Measurements from ENCODE around the gene KIR2DL4.
"Not testable (repeated sequence)": the region's sequence is repeated elsewhere in the genome, so short reads cannot be mapped to it uniquely, and the experiment has no call there.

The KIR2DL4 gene

DNA sequence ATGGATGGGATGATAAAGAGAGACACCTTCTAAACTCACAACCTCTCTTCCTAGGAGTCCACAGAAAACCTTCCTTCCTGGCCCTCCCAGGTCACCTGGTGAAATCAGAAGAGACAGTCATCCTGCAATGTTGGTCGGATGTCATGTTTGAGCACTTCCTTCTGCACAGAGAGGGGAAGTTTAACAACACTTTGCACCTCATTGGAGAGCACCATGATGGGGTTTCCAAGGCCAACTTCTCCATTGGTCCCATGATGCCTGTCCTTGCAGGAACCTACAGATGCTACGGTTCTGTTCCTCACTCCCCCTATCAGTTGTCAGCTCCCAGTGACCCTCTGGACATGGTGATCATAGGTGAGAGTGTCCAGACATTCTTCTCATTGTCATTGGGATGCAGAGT, 34.1 kb downstream of the KIR2DL4 start:
- H2AFZ ChIP-seq (ENCODE audit: insufficient read depth, low read length, poor library complexity); H2BK12ac ChIP-seq (ENCODE audit: low read length); H2AK5ac ChIP-seq (ENCODE audit: low read length); H2BK120ac ChIP-seq (ENCODE audit: insufficient read depth, low read length, poor library complexity); H4K8ac ChIP-seq (ENCODE audit: low read depth, low read length); H3K14ac ChIP-seq (ENCODE audit: low read length); H4K12ac ChIP-seq (ENCODE audit: low read depth, low read length); H3K79me1 ChIP-seq (ENCODE audit: low read length); H3K18ac ChIP-seq (ENCODE audit: low read length); H4K91ac ChIP-seq (ENCODE audit: low read depth, low read length); H3K23ac ChIP-seq (ENCODE audit: low read length); H3K27me3 ChIP-seq (ENCODE audit: insufficient read depth, low read length); H3K4me1 ChIP-seq (ENCODE audit: control insufficient read depth in 1 of 2, insufficient read depth in 2 of 2, low read length in 2 of 2); H3K79me2 ChIP-seq (ENCODE audit: control insufficient read depth, insufficient read depth, low read length, poor library complexity); H3K4me3 ChIP-seq (ENCODE audit: low read depth, low read length); H3K9ac ChIP-seq (ENCODE audit: low read length); H3K4me2 ChIP-seq (ENCODE audit: low read length); H3K27ac ChIP-seq (ENCODE audit: low read depth, low read length); H3K4ac ChIP-seq (ENCODE audit: low read depth, low read length); H2BK5ac ChIP-seq (ENCODE audit: low read depth, low read length, poor library complexity); H3K36me3 ChIP-seq (ENCODE audit: control insufficient read depth in 1 of 2, insufficient read depth in 2 of 2, low read length in 2 of 2); DNase-seq: not testable (repeated sequence)
- no CpG with 5 or more reads among the region's 2 CpGs for WGBS (ENCODE audit: extremely low coverage, insufficient coverage, insufficient read length)
- peaks cover 38% of the 10 kb centered on the region for H3K9me3 ChIP-seq (ENCODE audit: insufficient read depth, low read depth, low read length)

DNA sequence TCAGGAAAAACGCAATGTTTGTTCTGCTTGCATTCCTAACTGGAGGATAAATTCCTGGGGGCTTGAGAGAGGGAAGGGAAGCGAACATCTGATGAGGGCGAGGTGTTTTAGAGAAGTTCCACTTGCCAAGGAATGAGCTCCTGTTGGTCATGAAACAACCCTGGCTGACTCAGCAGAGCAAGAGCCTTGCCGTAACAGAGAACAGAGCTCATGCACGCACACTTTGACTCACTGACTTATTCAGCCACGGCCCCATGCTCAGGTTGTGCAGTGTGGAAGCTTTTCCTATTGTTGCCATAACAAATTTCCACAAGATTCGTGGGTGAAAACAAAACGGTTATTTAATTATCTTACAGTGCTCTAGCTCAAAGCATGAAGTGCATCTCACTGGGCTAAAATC, 39.8 kb downstream of the KIR2DL4 start:
- not testable (repeated sequence) for H2BK5ac ChIP-seq (ENCODE audit: low read depth, low read length, poor library complexity)

DNA sequence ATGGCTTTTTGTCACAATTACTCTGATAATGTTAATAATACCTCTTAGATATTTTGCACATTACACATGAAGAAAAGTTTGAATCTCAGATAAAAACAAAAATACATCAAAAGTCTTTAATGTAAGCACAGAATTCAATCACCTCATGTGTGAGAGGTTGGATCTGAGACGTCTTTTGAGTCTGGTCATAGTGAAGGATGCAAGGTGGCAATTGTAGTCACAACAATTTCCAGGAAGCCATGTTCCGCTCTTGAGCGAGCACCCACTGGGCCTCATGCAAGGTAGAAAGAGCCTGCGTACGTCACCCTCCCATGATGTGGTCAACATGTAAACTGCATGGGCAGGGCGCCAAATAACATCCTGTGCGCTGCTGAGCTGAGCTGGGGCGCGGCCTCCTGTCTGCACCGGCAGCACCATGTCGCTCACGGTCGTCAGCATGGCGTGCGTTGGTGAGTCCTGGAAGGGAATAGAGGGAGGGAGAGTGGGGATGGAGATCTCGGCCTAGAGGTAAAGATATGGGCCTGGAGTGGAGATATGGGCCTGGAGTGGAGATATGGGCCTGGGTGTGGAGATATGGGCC, 46.7 kb downstream of the KIR2DL4 start, which contains the start of gene KIR3DL2:
Gene KIR3DL2, plus strand, starts transcription at position 383 of the 580 bp plus-strand sequence. Its CDS starts 33 bp downstream, at position 416.
- not testable (repeated sequence) for H4K12ac ChIP-seq (ENCODE audit: low read depth, low read length); H3K9ac ChIP-seq (ENCODE audit: low read length); H3K36me3 ChIP-seq (ENCODE audit: control insufficient read depth in 1 of 2, insufficient read depth in 2 of 2, low read length in 2 of 2); H4K8ac ChIP-seq (ENCODE audit: low read depth, low read length); H2BK12ac ChIP-seq (ENCODE audit: low read length); H3K4me1 ChIP-seq (ENCODE audit: control insufficient read depth in 1 of 2, insufficient read depth in 2 of 2, low read length in 2 of 2); H2BK5ac ChIP-seq (ENCODE audit: low read depth, low read length, poor library complexity); H3K4ac ChIP-seq (ENCODE audit: low read depth, low read length); H3K18ac ChIP-seq (ENCODE audit: low read length); H3K23ac ChIP-seq (ENCODE audit: low read length); H3K79me1 ChIP-seq (ENCODE audit: low read length); H3K14ac ChIP-seq (ENCODE audit: low read length); H3K4me2 ChIP-seq (ENCODE audit: low read length); H2AK5ac ChIP-seq (ENCODE audit: low read length); H3K27me3 ChIP-seq (ENCODE audit: insufficient read depth, low read length); H2BK120ac ChIP-seq (ENCODE audit: insufficient read depth, low read length, poor library complexity); H4K91ac ChIP-seq (ENCODE audit: low read depth, low read length); H2AFZ ChIP-seq (ENCODE audit: insufficient read depth, low read length, poor library complexity); DNase-seq; H3K27ac ChIP-seq (ENCODE audit: low read depth, low read length); H3K79me2 ChIP-seq (ENCODE audit: control insufficient read depth, insufficient read depth, low read length, poor library complexity); H3K4me3 ChIP-seq (ENCODE audit: low read depth, low read length)
- WGBS (ENCODE audit: extremely low coverage, insufficient coverage, insufficient read length), result no CpG with 5 or more reads among the region's 16 CpGs
- peaks cover 46% of the 10 kb centered on the region for H3K9me3 ChIP-seq (ENCODE audit: insufficient read depth, low read depth, low read length)

More for the DNA sequence above, 39.8 kb downstream of the KIR2DL4 start:
- not testable (repeated sequence) for H2BK120ac ChIP-seq (ENCODE audit: insufficient read depth, low read length, poor library complexity); H3K27ac ChIP-seq (ENCODE audit: low read depth, low read length); H3K14ac ChIP-seq (ENCODE audit: low read length); H3K27me3 ChIP-seq (ENCODE audit: insufficient read depth, low read length); H2AK5ac ChIP-seq (ENCODE audit: low read length); H3K4me1 ChIP-seq (ENCODE audit: control insufficient read depth in 1 of 2, insufficient read depth in 2 of 2, low read length in 2 of 2); H3K4ac ChIP-seq (ENCODE audit: low read depth, low read length); H2BK12ac ChIP-seq (ENCODE audit: low read length); H3K36me3 ChIP-seq (ENCODE audit: control insufficient read depth in 1 of 2, insufficient read depth in 2 of 2, low read length in 2 of 2); H3K4me2 ChIP-seq (ENCODE audit: low read length); H3K79me1 ChIP-seq (ENCODE audit: low read length); H4K8ac ChIP-seq (ENCODE audit: low read depth, low read length); H4K12ac ChIP-seq (ENCODE audit: low read depth, low read length); H3K18ac ChIP-seq (ENCODE audit: low read length); H3K9ac ChIP-seq (ENCODE audit: low read length); H3K4me3 ChIP-seq (ENCODE audit: low read depth, low read length); DNase-seq; H3K23ac ChIP-seq (ENCODE audit: low read length); H2AFZ ChIP-seq (ENCODE audit: insufficient read depth, low read length, poor library complexity); H4K91ac ChIP-seq (ENCODE audit: low read depth, low read length); H3K79me2 ChIP-seq (ENCODE audit: control insufficient read depth, insufficient read depth, low read length, poor library complexity)
- no CpG with 5 or more reads among the region's 8 CpGs for WGBS (ENCODE audit: extremely low coverage, insufficient coverage, insufficient read length)
- peaks cover 25% of the 10 kb centered on the region for H3K9me3 ChIP-seq (ENCODE audit: insufficient read depth, low read depth, low read length)

DNA sequence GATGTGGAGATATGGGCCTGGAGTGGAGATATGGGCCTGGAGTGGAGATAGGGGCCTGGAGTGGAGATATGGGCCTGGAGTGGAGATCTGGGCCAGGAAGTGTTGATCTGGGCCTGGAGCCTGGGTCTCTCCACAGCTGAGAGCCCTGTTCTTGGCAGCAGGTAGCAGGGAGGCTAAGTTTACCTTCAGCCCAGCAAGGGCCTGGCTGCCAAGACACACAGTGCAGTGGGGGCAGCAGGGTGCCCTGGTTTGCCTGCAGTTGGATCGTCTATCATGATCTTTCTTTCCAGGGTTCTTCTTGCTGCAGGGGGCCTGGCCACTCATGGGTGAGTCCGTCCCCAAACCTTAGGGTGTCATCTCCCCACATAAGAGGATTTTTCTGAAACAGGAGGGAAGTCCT, 47.5 kb downstream of the KIR2DL4 start:
- WGBS (ENCODE audit: extremely low coverage, insufficient coverage, insufficient read length), result no CpG with 5 or more reads among the region's 2 CpGs
- Histone ChIP-seq H3K18ac (ENCODE audit: low read length) (no peak overlapping the region), H4K91ac (ENCODE audit: low read depth, low read length) (no peak overlapping the region), H3K9ac (ENCODE audit: low read length) (no peak overlapping the region), H2AK5ac (ENCODE audit: low read length) (no peak overlapping the region), H3K4me1 (ENCODE audit: control insufficient read depth in 1 of 2, insufficient read depth in 2 of 2, low read length in 2 of 2) (no peaks in the 10 kb centered on the region), H3K27ac (ENCODE audit: low read depth, low read length) (no peak overlapping the region), H3K4me2 (ENCODE audit: low read length) (no peak overlapping the region), H2AFZ (ENCODE audit: insufficient read depth, low read length, poor library complexity) (no peak overlapping the region), H3K79me2 (ENCODE audit: control insufficient read depth, insufficient read depth, low read length, poor library complexity) (no peaks in the 10 kb centered on the region), H3K4ac (ENCODE audit: low read depth, low read length) (no peak overlapping the region), H3K79me1 (ENCODE audit: low read length) (no peaks in the 10 kb centered on the region), H3K4me3 (ENCODE audit: low read depth, low read length) (no peak overlapping the region), H2BK12ac (ENCODE audit: low read length) (no peak overlapping the region), H3K36me3 (ENCODE audit: control insufficient read depth in 1 of 2, insufficient read depth in 2 of 2, low read length in 2 of 2) (no peaks in the 10 kb centered on the region), H2BK5ac (ENCODE audit: low read depth, low read length, poor library complexity) (no peak overlapping the region), H3K14ac (ENCODE audit: low read length) (no peak overlapping the region), H2BK120ac (ENCODE audit: insufficient read depth, low read length, poor library complexity) (no peak overlapping the region), H3K23ac (ENCODE audit: low read length) (no peak overlapping the region), H3K9me3 (ENCODE audit: insufficient read depth, low read depth, low read length) (peaks cover 49% of the 10 kb centered on the region), H4K12ac (ENCODE audit: low read depth, low read length) (no peak overlapping the region), H3K27me3 (ENCODE audit: insufficient read depth, low read length) (no peaks in the 10 kb centered on the region), H4K8ac (ENCODE audit: low read depth, low read length) (no peak overlapping the region)
- no peak for DNase-seq
